Measurements from ENCODE around the gene TRAK1.
A peak's percentile ranks its signal among the peaks of the same experiment; 100 is the strongest.

TRAK1 gene

DNA sequence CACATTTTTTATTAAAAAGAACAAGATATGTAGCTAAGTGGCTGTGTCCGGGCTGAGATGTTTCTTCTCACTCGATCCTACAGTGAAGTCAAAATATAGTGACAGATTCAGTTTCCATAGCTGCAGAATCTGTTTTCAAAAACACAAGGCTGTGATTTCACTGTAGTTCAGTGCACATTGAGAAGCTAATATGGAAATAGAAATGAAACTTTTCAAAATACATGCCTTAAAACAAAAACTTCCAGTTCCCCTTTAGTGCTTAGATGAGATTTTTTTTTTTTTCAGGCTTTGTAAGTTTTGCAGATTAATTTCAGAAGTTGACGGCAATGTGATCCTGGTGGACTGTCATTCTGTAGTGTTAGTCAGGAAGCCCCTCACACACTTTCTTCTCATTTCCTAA lies 23.8 kb upstream of the TRAK1 start:
- DNase-seq, result peak; percentile 51

DNA sequence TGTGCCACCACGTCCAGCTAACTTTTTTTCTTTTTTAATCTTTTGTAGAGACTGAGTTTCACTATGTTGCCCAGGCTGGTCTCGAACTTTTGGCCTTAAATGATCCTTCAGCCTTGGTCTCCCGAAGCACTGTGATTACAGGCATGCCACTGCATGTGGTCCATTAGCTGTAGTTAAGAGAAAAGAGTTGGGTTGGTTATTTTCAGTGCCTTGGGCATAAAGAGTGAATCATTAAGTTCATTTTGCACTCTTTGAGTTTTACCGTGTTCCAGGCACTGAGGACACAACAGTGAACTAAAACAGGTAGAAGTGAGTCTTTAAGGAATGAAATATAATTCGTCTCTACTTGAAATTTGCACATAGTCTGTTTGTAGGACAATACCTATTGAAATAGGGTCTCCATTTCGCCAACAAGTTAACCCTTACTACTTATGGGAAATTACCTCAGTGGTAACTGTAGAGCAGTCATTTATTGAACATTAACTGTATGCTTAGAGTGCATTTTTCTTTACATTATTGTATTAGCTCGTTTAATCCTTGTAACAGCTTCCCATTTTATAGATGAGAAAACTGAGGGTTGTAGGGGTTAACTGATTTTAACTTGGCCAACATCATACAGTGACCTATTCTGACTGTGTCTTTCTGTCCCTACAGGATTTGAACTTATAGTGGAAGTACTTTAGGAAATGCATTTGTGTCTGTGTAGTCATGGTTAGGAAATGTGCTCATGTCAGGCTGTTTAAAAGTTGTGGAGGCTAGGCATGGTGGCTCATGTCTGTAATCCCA lies 22.7 kb upstream of the TRAK1 start:
- DNase-seq, result no peak

DNA sequence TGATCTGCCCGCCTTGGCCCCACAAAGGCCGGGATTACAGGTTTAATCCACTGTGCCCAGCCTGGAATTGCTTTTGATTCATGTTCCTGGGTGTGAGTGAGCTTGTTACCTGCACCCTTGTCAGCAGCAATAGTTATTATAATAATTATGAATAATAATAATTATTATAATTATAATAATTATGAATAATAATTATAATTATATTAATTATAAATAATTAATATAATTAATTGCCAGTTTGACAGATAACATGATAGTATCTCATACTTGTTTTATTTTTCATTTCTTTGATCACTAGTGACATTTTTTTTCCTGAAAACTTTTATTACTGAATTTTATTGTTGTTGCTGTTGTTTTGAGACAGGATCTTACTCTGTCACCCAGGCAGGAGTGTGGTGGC lies 21.1 kb upstream of the TRAK1 start:
- no peak for DNase-seq

DNA sequence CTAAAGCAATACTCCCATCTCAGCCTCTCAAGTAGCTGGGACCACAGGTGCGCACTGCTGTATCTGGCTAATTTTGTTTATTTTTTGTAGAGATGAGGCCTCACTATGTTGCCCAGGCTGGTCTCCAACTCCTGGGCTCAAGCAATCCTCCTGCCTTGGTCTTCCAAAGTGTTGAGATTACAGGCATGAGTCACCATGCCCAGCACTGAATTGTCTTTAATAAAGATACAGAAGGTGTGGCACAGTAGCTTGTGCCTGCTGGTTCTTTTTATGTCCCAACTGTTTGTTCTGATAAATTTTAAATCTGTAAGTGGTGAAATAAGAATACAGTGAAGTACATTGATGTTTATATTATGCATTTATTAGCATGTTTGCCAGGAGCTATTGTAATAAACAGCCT lies 20.6 kb upstream of the TRAK1 start:
- DNase-seq, result no peak

DNA sequence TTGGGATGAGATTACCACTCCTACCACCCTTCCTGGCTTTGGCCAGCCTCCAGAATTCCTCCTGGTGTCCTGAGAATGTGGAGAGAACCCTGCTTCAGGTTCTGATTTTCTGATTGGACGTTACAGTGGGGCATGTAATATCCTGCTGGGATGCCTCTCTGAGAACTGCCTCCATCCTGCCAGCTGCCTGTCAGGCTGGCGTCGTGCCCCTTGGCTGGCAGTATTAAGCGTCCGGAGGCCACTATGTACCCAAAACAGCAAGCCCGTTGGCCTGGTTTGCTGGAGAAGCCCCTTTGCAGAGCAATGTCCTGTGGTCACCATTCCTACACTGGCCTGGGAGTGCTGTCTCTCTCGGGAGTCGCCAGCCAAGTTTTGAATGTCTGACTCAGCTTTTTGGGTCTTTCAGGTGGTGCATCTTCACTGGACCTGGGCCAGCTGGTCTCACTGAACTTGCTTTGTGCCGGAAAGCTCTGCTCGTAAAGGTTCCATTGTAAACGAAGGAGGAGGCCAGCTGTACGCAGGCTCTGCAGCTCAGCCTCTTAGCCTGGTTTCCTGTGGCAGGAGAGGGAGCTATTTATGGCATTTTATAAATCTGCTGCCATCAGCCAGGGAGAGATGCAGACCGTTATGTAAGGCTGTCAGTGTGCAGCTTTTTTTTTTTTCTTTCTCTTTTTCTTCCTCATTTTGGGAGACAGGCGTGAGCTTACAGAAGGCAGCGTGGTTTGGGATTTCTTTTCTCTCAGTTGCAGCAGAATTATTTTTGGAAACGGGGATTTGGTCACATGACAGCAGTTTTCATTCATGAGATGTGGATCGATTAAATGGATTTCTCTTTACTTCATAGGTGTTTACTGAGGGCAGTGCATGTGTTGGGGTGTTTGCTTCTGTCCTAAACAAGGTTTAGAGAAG lies 19.0 kb upstream of the TRAK1 start:
- DNase-seq, result peak; percentile 85

DNA sequence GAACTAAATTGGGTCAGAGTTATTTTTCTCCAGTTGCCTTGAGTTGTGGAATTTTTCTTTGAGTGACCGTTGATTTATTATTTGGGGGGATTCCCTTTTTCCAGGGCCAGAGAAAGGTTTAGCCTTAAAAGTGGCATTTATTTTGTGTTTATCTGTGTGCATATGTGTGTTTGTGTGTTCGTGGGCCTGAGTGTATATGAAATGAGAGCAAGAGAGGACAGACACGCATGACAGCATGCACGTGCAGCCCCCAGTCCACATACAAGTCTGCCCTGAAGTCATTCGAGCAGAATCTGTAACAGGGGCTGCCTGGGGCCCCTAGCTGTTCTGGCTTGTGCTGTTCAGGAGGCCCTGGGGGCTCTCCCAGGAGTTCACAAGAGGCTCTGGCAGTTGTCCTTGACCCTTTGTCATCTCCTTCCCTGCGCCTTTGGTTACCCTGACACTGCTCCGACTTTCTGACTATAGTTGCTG lies 18.3 kb upstream of the TRAK1 start:
- no peak for DNase-seq

DNA sequence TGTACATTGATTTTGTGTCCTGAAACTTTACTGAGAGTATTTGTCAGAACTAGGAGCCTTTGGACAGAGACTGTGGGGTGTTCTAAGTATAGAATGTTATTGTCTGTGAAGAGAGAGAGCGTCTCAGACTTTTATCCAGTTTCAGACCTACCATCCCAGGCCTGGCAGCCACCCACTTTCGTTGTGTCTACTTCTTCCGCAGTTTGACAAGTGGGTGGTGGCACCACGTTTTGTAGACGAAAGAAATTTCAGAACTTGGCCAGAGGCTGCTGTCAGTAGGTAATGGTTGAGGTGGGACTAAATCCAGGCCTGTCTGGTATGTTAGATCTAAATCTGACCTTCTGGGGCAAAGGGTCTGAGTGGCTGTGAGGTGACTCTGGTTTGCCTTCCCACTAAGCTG lies 13.4 kb upstream of the TRAK1 start:
- no peak for DNase-seq

DNA sequence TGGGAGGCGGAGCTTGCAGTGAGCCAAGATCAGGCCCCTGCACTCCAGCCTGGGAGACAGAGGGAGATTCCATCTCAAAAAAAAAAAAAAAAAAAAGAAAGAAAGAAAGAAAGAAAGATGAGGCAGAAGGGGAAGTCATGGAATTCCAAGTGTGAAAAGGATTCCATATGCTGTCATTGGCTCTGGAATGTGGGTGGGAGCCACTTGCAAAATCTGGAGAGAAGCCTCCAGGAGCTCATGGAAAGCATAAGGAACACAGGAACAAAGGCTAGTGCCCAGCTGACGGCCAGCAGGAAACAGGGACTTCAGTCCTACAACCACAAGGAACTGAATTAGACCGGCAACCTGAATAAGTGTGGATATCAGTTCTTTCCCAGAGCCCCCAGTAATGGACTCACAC lies 12.5 kb upstream of the TRAK1 start:
- peak; percentile 63 for DNase-seq

DNA sequence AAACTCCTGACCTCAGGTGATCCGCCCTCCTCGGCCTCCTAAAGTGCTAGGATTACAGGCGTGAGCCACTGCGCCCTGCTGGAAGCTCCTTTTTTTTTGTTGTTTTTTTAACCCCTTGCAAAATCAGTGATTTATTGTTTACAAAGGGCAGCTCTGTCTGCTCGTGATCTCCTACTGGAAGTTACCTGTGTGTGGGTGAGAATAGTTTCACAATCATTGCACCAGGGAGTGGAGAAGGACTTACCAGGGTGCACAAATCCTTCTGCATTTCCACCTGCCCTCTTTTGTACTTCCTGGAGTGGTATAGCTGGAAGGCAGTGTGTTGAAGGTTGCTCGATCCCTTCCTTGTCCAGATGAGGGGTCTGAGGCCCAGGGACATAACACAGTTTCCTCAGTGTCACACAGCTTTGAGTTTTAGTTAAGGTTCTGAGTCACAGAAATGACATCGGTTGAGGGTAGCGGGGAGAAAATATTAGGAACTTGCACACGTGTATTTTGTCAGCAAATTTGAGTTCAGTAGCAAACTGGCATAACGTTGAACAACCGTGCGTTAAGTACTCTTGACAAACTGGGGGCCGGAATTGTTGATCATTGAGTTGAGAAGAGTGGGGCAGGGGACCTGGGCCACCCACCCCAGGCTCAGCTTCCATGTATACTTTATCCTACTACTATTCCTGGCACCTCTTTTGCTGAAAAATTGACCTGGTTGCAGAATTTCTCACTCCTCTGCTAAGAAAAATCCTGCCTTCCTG lies 11.3 kb upstream of the TRAK1 start:
- no peak for DNase-seq

DNA sequence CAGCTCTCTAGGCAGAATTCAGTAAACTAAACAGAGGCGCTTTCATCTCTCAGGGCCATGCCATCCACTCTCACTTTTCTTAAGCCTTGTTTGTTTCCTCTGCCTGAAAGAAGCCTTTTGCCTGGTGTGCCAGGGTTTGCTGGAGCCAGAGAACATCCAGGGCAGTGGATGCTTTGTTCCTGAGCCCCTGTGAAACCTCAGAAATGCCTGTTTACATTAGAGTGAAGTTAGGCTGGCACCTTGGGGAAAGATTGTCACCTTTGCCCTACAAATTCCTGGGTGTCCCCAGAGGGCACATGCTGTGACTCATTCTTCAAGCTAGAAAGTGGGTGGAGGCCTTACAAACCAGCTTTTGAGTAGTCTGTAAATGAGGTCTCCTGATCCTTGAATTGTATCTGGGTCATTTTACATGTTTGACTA lies 10.7 kb upstream of the TRAK1 start:
- peak; percentile 47 for DNase-seq

DNA sequence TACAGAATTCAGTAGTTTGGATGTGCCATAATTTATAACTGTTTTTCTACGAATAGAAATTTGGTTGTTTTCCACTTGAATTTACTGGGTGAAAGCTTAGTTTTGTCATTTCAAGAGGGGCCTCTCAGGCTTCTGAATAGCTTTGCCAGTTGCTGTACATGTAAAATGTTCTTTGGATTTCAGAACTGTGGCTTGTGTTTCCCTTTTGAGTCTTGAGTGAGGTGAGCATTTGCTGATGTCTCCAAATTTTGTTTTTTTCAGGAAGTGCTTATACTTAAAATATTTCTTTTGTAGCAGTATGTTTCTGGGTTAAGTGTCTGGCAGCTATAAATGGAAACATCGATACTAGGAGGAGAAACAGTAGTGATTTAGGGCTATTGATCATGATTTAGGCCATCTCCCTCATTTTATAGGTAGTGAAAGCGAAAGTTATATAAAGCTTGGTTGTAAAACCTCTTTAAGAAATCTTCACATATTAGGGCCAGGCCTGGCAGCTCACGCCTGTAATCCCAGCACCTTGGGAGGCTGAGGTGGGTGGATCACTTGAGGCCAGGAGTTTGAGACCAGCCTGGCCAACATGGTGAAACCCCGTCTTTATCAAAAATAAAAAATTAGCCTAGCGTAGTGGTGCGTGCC lies 9.2 kb upstream of the TRAK1 start:
- no peak for DNase-seq

DNA sequence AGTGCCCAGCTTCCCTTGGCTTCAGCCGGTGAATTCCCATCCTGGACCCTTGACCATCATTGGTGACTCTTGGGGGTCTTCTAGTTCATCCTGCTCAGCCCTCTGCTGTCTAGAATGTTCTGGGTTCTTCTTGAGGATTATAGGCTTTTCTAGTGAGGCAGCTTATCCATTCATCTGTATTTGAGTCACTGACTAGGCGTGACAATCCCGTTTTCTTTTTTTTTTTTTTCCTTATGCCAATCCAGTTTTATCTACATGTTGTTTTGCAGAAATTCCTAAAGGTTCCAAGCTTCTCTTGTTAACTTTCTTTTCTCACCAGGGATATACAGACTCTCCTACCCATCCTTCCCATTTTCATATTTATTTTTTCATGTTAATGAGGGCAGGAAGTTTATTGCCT lies 6.6 kb upstream of the TRAK1 start:
- DNase-seq, result no peak

DNA sequence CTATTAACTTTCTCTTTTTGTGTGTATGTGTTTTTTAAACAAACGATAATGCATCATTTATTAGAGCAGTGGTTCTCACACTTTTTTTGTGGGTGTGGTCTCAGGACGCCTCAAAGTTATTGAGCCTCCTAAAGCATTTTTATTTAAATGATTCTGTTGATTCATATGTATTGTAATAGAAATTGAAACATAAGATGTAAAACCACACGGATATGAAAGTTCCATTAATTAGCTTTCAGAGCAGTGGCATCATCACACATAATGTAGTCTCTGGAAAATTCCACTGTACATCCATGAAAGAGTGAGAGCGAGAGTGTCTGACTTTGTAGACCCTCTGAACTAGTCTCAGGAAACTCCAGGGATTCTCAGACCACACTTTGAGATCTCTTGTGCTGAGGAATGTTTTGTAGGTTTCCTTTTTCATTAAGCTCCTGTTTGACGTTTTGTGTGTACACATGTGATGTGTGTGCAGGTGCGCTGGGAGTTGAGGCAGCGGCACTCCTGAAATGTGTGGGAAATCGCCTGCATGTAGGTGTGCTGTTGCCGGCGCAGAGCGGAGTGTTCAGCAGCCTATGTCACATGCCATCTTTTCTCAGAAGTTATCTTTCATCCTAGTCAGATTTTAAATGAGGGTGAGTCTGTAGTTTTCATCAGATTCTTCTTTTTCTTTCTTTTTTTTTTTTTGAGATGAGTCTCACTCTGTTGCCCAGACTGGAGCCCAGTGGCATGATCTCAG lies 5.3 kb upstream of the TRAK1 start:
- DNase-seq, result no peak

DNA sequence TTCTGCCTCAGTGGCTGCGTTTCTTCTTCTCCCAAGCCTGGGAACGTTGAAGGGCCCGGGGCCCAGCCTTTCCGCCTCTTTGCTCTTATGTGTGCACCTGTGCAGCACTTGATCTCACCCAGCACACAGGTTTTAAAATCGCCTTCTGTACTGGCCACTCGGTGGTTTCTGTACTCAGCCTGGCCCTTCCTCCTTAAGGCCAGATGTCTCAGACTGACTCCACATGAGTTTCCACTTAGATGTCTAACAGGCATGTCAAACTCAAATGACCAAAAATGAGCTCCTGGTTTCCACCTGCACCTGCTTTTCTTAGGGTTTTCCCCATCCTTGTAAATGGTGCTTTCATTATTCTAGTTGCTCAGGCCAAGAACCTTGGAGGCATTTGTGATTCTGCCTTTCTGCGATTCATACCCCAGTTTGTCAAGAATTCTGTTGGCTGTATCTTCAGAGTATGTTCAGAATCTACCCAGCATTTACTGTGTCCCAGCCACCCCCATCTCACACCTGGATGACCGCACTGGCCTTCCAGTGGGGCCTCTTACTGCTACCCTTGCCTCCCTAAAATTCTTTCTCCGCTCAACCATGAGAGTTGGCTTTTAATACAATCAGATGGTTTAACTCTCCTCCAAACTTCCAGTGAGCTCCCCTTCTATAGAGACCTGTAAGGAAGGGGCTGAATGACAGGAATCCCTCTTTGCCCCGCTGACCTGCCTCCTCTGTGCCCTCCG lies 2.2 kb upstream of the TRAK1 start:
- DNase-seq, result no peak

DNA sequence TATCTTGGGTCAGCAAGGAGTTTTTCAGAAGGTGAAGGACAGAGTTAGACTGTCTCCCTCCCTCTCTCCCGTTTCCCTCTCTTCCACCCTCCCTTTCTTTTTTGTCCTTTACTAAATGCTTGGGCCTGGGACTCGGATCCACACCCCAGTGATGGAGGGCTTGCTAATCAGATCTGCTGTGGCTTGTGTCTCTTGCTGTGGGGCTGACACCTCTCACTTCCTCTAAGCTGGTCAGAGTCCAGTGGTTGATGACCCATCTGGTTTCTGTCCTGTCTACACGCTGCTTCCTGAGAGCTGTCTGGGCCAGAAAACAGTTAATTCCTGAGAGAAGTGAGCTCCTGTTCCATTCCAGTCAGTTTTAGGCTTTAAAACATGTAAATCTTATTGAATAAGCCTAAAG lies 849 bp downstream of the TRAK1 start:
- no peak for DNase-seq

DNA sequence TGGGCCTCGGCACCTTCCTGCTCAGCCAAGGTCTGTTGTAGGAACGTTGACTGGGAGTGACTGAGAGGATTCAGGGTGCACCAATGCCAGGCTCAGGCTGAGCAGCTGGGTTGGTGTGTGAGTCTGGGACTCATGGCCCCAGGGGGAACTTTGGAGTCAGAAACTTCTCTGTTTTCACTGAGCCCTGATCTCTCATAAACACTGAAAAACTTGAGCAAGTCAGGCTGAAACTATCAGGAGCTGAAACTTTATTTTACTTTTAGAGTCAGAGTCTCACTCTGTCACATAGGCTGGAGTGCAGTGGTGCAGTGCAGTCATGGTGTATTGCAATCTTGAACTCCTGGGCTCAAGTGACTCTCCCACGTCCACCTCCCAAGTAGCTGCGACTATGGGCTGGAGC lies 3.0 kb downstream of the TRAK1 start:
- DNase-seq, result no peak

DNA sequence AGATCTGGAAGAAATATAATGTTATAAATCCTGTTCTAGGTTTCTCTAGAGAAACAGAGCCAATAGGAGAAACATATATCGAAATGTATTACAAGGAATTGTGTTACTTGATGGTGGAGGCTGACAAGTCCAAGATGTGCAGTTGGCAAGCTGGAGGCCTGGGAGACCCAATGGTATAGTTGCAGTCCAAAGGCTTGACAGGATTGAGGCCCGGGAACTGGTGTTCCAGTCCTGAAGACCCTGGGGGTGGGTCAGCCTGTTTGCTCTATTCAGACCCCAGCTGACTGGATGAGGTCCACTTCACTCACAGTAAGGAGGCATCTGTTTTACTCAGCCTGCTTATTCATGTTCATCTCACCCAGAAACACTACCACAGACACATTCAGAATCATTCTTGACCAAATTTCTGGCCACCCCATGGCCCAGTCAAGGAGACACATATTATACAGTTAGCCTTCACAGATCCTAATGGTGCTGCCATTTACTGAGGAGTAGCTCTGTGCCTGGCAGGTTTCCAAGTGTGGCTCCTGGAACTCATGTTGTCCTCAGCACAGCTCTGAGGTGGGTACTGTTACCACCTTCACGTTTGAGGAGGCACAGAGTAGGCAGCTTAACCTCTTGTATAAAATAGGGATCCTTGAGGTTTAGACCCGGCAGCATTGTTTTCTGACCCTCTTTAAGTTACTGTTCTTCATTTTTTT lies 3.7 kb downstream of the TRAK1 start:
- DNase-seq, result no peak

DNA sequence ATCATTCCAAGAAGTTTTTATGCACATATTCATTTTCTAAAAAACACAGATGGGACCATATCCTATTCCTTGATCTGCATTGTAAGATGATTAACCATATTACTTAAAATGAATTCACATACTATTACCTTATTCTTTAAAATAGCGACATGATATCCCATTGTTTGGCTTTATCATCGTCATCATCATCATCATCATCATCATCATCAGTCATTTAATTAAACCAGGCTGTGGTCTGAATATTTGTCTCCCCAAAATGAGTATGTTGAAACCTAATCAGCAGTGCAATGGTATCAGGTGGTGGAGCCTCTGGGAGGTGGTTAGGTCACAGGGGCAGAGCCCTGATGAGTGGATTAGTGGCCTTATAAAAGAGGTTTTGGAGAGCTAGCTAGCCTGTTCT lies 4.4 kb downstream of the TRAK1 start:
- no peak for DNase-seq

DNA sequence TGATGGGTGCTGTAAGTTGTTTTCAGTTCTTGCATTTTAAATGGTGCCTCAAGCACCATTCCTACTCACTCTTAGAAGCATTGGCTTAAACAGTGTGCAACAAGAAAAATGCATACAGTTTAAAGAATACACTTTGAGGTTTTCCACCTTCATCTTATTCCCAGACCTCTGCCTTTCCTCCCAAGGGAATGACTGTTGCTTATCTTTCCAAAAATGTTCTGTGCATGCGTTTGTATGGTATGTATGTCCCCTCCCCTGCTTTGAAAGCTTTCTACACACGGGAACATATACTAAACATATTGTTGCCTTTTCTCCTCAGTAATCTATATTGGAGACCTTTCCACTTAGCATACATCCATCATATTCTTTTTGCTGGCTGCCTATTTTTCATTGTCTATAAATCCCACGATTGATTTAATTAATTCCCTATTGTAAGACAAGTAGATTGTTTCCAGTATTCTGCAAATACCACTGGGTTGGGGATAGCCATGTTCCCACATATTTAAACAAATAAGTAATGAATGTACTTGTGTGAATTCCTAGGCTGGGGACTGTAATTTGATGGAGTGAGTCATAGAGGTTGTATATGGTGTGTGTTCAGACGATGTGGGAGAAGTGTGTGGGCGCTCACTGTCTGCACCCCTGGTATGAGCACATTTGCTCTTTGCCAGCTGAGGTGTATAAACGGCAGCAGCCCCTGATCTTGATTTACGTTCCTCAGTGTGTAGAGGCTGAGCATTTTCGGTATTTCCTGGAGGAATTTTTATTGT lies 5.8 kb downstream of the TRAK1 start:
- DNase-seq, result peak; percentile 93

DNA sequence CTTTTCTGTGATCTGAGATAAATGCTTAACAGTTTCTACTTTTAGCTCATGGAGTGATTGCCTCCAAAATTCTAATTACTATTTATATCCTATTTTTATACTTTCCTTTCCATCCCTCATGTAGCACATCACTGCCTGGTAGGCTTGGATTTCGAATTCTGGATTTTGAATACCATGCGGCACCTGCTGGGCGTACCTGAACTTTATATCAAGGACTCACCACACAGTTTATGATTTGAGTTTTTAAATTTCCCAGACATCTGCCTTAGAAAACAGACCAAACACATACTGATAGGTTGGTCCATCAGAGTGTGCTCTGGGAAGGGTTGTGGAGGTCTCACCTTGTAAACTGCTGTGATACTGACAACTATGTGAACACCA lies 6.4 kb downstream of the TRAK1 start:
- no peak for DNase-seq

All from fibroblast of upper back skin (primary cell).